Measurements from ENCODE around the gene FCRL1.

- TF ChIP-seq, protein P1, sequence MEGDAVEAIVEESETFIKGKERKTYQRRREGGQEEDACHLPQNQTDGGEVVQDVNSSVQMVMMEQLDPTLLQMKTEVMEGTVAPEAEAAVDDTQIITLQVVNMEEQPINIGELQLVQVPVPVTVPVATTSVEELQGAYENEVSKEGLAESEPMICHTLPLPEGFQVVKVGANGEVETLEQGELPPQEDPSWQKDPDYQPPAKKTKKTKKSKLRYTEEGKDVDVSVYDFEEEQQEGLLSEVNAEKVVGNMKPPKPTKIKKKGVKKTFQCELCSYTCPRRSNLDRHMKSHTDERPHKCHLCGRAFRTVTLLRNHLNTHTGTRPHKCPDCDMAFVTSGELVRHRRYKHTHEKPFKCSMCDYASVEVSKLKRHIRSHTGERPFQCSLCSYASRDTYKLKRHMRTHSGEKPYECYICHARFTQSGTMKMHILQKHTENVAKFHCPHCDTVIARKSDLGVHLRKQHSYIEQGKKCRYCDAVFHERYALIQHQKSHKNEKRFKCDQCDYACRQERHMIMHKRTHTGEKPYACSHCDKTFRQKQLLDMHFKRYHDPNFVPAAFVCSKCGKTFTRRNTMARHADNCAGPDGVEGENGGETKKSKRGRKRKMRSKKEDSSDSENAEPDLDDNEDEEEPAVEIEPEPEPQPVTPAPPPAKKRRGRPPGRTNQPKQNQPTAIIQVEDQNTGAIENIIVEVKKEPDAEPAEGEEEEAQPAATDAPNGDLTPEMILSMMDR (IDR thresholded peaks at IDR 0.05): no peak
- TF ChIP-seq POLR2A (IDR thresholded peaks at IDR 0.05): no peak
Measured at GRCh38 chr1:157842939-157843338, 23.0 kb upstream of the FCRL1 start.

Data from breast epithelium (tissue), 3 donors.